Measurements from ENCODE around the gene DBF4B. TPM values are rescaled to one million over a fixed set of nuclear protein-coding genes. Genes with fewer than 3 reads are reported as not detected.

DBF4B gene
- total RNA-seq, 3 donors from 2014 or later: 2.3 to 7.5 (median 3.2) TPM

DNA sequence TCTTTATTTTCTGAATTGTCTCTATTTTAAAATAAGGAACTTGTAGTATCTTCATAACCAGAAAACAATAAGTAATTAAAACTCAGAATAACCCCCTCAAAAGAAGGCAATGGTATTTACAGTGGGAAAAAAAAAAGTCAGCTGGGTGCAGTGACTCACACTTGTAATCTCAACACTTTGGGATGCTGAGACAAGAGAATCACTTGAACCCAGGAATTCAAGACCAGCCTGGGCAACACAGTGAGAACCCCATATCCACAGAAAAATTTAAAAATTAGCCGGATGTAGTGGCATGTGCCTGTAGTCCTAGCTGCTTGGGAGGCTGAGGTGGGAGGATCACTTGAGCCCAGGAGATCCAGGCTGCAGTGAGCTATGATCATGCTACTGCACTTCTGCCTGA is 83.8 kb downstream of the DBF4B start:
- no peak overlapping the region for H3K4me3 ChIP-seq
- TF ChIP-seq CTCF (IDR thresholded peaks at IDR 0.05) (no peak), POLR2AphosphoS5 (IDR thresholded peaks at IDR 0.05) (no peak), POLR2A (IDR thresholded peaks at IDR 0.05) (no peak)
- H3K36me3 ChIP-seq: no peaks in the 10 kb centered on the region
- DNase-seq (ENCODE audit: low spot score in 2 of 2): no peak
- no peaks in the 10 kb centered on the region for H3K4me1 ChIP-seq
- H3K27ac ChIP-seq: no peak overlapping the region
- no peaks in the 10 kb centered on the region for H3K9me3 ChIP-seq
- intact Hi-C loops (cut with DNase I; ENCODE audit: low total_unique reads): no loop called here
- no peaks in the 10 kb centered on the region for H3K27me3 ChIP-seq

GRCh38 chr17:44793885-44794842 is 85.7 kb downstream of the DBF4B start:
- Histone ChIP-seq H3K27me3 (no peaks in the 10 kb centered on the region), H3K27ac (peak overlapping the region in 1 of 2 donors; percentile 35), H3K9me3 (no peaks in the 10 kb centered on the region), H3K4me1 (no peaks in the 10 kb centered on the region), H3K4me3 (no peak overlapping the region), H3K36me3 (no peaks in the 10 kb centered on the region)
- TF ChIP-seq POLR2AphosphoS5 (IDR thresholded peaks at IDR 0.05) (no peak), POLR2A (IDR thresholded peaks at IDR 0.05) (no peak), CTCF (IDR thresholded peaks at IDR 0.05) (no peak)
- DNase-seq (ENCODE audit: low spot score in 2 of 2): no peak
- intact Hi-C loops (cut with DNase I; ENCODE audit: low total_unique reads): no loop called here

DNA sequence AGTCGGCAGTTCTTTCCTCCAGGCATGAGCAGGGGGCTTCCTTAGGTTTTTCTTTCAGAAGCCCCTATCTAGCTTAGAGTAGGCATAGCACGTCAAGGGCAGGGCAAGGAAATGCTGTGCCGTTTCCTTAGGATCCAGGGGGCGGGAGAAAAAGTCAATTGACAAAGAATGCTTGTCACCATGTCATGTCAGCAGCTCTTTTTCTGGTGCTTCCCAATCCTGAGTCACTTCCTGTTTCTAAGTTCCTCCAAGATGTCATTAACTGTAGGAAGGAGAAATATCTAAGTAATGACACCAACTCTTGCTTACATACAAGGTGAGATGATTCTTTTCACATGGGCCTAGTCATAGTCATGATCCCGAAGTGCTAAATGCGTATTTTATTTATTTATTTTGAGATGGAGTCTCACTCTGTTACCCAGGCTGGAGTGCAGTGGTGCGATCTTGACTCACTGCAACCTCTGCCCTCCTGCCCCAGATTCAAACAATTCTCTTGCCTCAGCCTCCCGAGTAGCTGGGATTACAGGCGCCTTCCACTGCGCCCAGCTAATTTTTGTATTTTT is 86.5 kb downstream of the DBF4B start:
- intact Hi-C loops (cut with DNase I; ENCODE audit: low total_unique reads): no loop called here
- Histone ChIP-seq H3K4me3 (no peak overlapping the region), H3K9me3 (no peaks in the 10 kb centered on the region), H3K36me3 (no peaks in the 10 kb centered on the region), H3K27ac (peak overlapping the region in 1 of 2 donors; percentile 35), H3K4me1 (no peaks in the 10 kb centered on the region), H3K27me3 (no peaks in the 10 kb centered on the region)
- TF ChIP-seq POLR2A (IDR thresholded peaks at IDR 0.05) (no peak), POLR2AphosphoS5 (IDR thresholded peaks at IDR 0.05) (no peak), CTCF (IDR thresholded peaks at IDR 0.05) (no peak)
- no peak for DNase-seq (ENCODE audit: low spot score in 2 of 2)

DNA sequence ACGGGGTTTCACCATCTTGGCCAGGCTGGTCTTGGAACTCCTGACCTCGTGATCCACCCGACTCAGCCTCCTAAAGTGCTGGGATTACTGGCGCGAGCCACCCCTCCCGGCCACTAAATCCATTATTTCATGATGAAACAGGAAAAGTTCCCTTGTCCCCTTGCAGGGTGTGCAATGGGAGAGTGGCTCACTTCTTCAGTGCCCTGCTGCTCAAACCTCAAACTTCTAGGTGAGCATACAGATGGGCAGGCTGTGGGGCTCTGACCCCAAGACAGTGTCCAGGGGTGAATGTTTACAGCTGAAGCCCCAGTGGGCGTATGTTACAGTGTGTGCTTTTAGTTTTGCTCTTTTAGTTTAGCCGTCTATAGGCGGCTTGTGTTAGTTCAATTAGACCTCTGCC is 87.0 kb downstream of the DBF4B start:
- no peak for DNase-seq (ENCODE audit: low spot score in 2 of 2)
- H3K4me1 ChIP-seq: no peaks in the 10 kb centered on the region
- intact Hi-C loops (cut with DNase I; ENCODE audit: low total_unique reads): no loop called here
- H3K27ac ChIP-seq: peak overlapping the region in 1 of 2 donors; percentile 38
- no peak for TF ChIP-seq POLR2AphosphoS5 (IDR thresholded peaks at IDR 0.05)
- no peaks in the 10 kb centered on the region for H3K9me3 ChIP-seq
- H3K4me3 ChIP-seq: no peak overlapping the region
- H3K36me3 ChIP-seq: no peaks in the 10 kb centered on the region
- no peaks in the 10 kb centered on the region for H3K27me3 ChIP-seq

DNA sequence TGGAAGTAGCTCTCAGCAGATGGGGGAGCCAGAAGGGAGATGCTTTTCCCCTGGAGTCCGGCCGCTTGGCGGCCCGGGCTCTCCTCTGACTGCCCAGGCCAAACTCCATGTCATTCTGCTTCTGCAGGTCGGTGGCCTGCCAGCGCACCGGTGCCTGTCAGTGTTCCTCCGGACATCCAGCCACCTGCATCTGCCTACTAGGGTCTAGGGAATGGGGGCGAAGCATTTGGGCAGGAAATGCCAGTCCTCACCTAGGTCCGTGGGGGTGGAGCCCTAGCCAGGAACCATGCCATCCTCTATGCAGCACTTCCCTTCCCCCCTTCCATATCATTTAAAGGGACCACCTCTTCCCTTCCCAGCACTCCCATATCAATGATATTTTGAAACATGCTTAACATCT is 87.5 kb downstream of the DBF4B start:
- Histone ChIP-seq H3K27me3 (no peaks in the 10 kb centered on the region), H3K9me3 (no peaks in the 10 kb centered on the region), H3K36me3 (no peaks in the 10 kb centered on the region), H3K27ac (peak overlapping the region in 1 of 2 donors; percentile 38), H3K4me1 (no peaks in the 10 kb centered on the region), H3K4me3 (no peak overlapping the region)
- TF ChIP-seq POLR2A (IDR thresholded peaks at IDR 0.05): no peak
- no peak for TF ChIP-seq CTCF (IDR thresholded peaks at IDR 0.05)
- TF ChIP-seq POLR2AphosphoS5 (IDR thresholded peaks at IDR 0.05): no peak
- intact Hi-C loops (cut with DNase I; ENCODE audit: low total_unique reads): no loop called here
- no peak for DNase-seq (ENCODE audit: low spot score in 2 of 2)
